Neuron (in vitro differentiated cells): ENCODE results near the gene ADRA1B.
"Not testable (repeated sequence)": the region's sequence is repeated elsewhere in the genome, so short reads cannot be mapped to it uniquely, and the experiment has no call there.

Experiments used
- H2AFZ ChIP-seq: one replicate; pipeline ENCODE4 v1.6.1; 2013; ENCODE audit warnings: low read depth, mild to moderate bottlenecking, inconsistent platforms, low read length, moderate library complexity
- H3K27me3 ChIP-seq: one replicate; pipeline ENCODE4 v1.6.1; 2013; ENCODE audit warnings: low read length; ENCODE audit not compliant: insufficient read depth
- H3K36me3 ChIP-seq: one replicate; pipeline ENCODE4 v1.6.1; 2013; ENCODE audit warnings: low read length; ENCODE audit not compliant: insufficient read depth
- H3K4me1 ChIP-seq: one replicate; pipeline ENCODE4 v1.6.1; 2013; ENCODE audit warnings: low read length; ENCODE audit not compliant: insufficient read depth
- H3K4me3 ChIP-seq: 2 replicates; pipeline ENCODE4 v1.5.1; 2013; ENCODE audit warnings: mild to moderate bottlenecking, low read length, moderate library complexity
- H3K9me3 ChIP-seq: one replicate; pipeline ENCODE4 v1.6.1; 2013; ENCODE audit warnings: low read length

Gene ADRA1B

GRCh38 chr5:160001457-160001856, 85.2 kb downstream of the ADRA1B start:
- no peak overlapping the region for H3K4me3 ChIP-seq
- no peaks in the 10 kb centered on the region for H3K4me1 ChIP-seq
- H2AFZ ChIP-seq, result no peak overlapping the region
- H3K27me3 ChIP-seq, result peaks cover 8% of the 10 kb centered on the region
- no peaks in the 10 kb centered on the region for H3K9me3 ChIP-seq
- H3K36me3 ChIP-seq, result no peaks in the 10 kb centered on the region

DNA sequence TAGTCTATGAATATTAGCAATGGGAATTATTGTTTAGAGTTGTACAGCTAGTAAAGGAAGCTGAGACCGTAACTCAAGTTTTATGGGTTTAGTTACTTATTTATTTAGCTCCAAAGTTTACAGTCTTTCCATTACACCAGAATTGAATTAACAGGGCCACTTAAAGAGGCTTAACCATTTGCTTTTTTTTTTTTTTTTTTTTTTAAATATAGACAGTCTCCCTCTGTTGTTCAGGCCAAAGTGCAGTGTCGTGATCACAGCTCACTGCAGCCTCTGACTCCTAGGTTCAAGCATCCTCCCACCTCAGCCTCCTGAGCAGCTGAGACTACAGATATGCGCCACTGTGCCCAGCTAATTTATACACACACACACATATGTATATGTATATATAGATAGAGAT, 91.2 kb downstream of the ADRA1B start:
- Histone ChIP-seq H3K9me3 (no peaks in the 10 kb centered on the region), H3K27me3 (no peaks in the 10 kb centered on the region), H3K36me3 (peaks cover 21% of the 10 kb centered on the region), H3K4me1 (peaks cover 18% of the 10 kb centered on the region), H3K4me3 (no peak overlapping the region), H2AFZ (no peak overlapping the region)

DNA sequence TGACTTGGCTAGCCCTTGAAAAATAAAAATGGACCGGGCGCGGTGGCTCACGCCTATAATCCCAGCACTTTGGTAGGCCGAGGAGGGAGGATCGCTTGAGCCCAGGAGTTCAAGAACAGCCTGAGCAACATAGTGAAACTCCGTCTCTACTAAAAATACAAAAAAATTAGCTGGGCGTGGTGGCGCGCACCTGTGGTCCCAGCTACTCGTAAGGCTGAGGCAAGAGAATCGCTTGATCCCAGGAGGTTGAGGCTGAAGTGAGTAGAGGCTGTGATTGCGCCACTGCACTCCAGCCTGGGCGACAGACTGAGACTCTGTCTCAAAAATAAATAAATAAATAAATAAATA, 92.2 kb downstream of the ADRA1B start:
- Histone ChIP-seq H3K36me3 (peaks cover 21% of the 10 kb centered on the region), H3K4me1 (peaks cover 18% of the 10 kb centered on the region), H2AFZ (peak overlapping the region; percentile 66)
- H3K27me3 ChIP-seq, H3K4me3 ChIP-seq, H3K9me3 ChIP-seq: not testable (repeated sequence)

GRCh38 chr5:160008877-160009590, 92.8 kb downstream of the ADRA1B start, which contains the start of gene TTC1:
Gene TTC1, plus strand, starts transcription at chr5:160009139. Its CDS starts 1,390 bp downstream, at chr5:160010529.
- peaks cover 21% of the 10 kb centered on the region for H3K36me3 ChIP-seq
- H3K27me3 ChIP-seq, result no peaks in the 10 kb centered on the region
- H3K4me3 ChIP-seq, result peak within 1 kb of the TSS; percentile 83
- H2AFZ ChIP-seq, result peak within 1 kb of the TSS; percentile 66
- H3K9me3 ChIP-seq, result no peaks in the 10 kb centered on the region
- H3K4me1 ChIP-seq, result peaks cover 18% of the 10 kb centered on the region

DNA sequence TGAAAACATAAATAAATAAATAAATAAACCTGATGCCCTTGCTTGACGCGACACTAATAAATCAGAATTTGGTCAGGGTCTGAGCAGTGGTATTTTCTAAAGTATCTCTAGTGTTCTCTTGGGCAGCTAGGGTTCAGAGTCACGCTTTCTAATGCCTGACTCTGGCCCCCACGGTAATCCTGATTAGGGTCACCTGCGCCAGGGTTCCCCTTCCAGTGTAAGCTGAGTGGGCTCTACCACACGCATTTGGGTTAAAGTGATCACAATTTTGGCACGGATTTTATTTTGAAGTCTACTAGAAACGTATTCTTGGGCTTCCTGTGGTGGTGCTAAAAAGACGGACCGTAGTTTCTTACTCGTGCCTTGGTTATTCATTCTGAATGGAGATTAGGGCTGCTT, 93.3 kb downstream of the ADRA1B start:
- peaks cover 18% of the 10 kb centered on the region for H3K4me1 ChIP-seq
- no peaks in the 10 kb centered on the region for H3K27me3 ChIP-seq
- H2AFZ ChIP-seq, result peak overlapping the region; percentile 19
- no peaks in the 10 kb centered on the region for H3K9me3 ChIP-seq
- H3K4me3 ChIP-seq, result peak overlapping the region; percentile 83
- H3K36me3 ChIP-seq, result peaks cover 21% of the 10 kb centered on the region

- Histone ChIP-seq H3K9me3 (no peaks in the 10 kb centered on the region), H3K4me1 (peaks cover 18% of the 10 kb centered on the region), H3K27me3 (no peaks in the 10 kb centered on the region), H3K4me3 (no peak overlapping the region), H3K36me3 (peaks cover 32% of the 10 kb centered on the region), H2AFZ (no peak overlapping the region)
These were observed 95.2 kb downstream of the ADRA1B start for GRCh38 chr5:160011471-160011870.

- Histone ChIP-seq H3K4me1 (peaks cover 18% of the 10 kb centered on the region), H3K36me3 (peaks cover 52% of the 10 kb centered on the region)
- H3K27me3 ChIP-seq, H2AFZ ChIP-seq, H3K9me3 ChIP-seq, H3K4me3 ChIP-seq: not testable (repeated sequence)
These were observed 97.9 kb downstream of the ADRA1B start for GRCh38 chr5:160014197-160014596.

GRCh38 chr5:160018945-160019625, 102.8 kb downstream of the ADRA1B start:
- no peak overlapping the region for H3K4me3 ChIP-seq
- H3K27me3 ChIP-seq, result no peaks in the 10 kb centered on the region
- no peaks in the 10 kb centered on the region for H3K9me3 ChIP-seq
- peaks cover 2% of the 10 kb centered on the region for H3K4me1 ChIP-seq
- peaks cover 39% of the 10 kb centered on the region for H3K36me3 ChIP-seq
- H2AFZ ChIP-seq, result no peak overlapping the region

GRCh38 chr5:160020266-160020770, 104.0 kb downstream of the ADRA1B start:
- H3K4me3 ChIP-seq, result no peak overlapping the region
- no peaks in the 10 kb centered on the region for H3K27me3 ChIP-seq
- H3K36me3 ChIP-seq, result peaks cover 34% of the 10 kb centered on the region
- peaks cover 2% of the 10 kb centered on the region for H3K4me1 ChIP-seq
- no peaks in the 10 kb centered on the region for H3K9me3 ChIP-seq
- H2AFZ ChIP-seq, result no peak overlapping the region

DNA sequence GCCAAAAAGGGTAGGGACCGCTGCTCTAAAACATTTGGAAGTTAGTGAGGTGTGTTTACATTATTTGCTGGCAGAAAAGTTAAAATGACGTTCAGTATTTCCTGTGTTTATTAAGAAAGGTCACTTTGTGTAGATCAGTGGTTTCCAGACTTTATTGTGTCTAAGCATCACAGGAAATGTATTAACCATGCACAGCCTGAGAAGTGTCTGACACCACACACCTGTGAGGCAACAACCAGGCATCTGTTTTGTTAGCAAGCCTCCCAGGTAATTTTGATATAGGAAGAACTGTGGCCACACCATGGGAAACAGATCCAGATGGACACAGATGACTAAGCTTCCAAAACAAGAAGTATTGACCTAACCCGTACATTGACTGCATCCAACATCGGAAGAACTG, 104.7 kb downstream of the ADRA1B start:
- Histone ChIP-seq H3K27me3 (no peaks in the 10 kb centered on the region), H2AFZ (no peak overlapping the region), H3K4me1 (peaks cover 2% of the 10 kb centered on the region), H3K9me3 (no peaks in the 10 kb centered on the region), H3K4me3 (no peak overlapping the region), H3K36me3 (peaks cover 29% of the 10 kb centered on the region)

GRCh38 chr5:160021831-160022446, 105.7 kb downstream of the ADRA1B start:
- H3K36me3 ChIP-seq, result peaks cover 25% of the 10 kb centered on the region
- no peak overlapping the region for H2AFZ ChIP-seq
- H3K4me1 ChIP-seq, result peaks cover 2% of the 10 kb centered on the region
- no peaks in the 10 kb centered on the region for H3K9me3 ChIP-seq
- no peaks in the 10 kb centered on the region for H3K27me3 ChIP-seq
- H3K4me3 ChIP-seq, result no peak overlapping the region
